Measurements from ENCODE around the gene ABCA7.

Gene ABCA7

GRCh38 chr19:1072371-1073015 is 32.6 kb downstream of the ABCA7 start:
- DNase-seq (ENCODE audit: low read depth) = no peak

GRCh38 chr19:1073063-1073955 is 33.4 kb downstream of the ABCA7 start:
- DNase-seq (ENCODE audit: low read depth) = no peak

GRCh38 chr19:1073956-1074517 is 34.1 kb downstream of the ABCA7 start:
- no peak for DNase-seq (ENCODE audit: low read depth)

GRCh38 chr19:1074544-1075283 is 34.8 kb downstream of the ABCA7 start:
- no peak for DNase-seq (ENCODE audit: low read depth)

- DNase-seq (ENCODE audit: low read depth) = no peak
These were observed 36.1 kb downstream of the ABCA7 start for GRCh38 chr19:1076046-1076386.

GRCh38 chr19:1076951-1077350 is 37.0 kb downstream of the ABCA7 start:
- no peak for DNase-seq (ENCODE audit: low read depth)

- no peak for DNase-seq (ENCODE audit: low read depth)
These were observed 39.7 kb downstream of the ABCA7 start for GRCh38 chr19:1079566-1080111.

- no peak for DNase-seq (ENCODE audit: low read depth)
These were observed 40.7 kb downstream of the ABCA7 start for GRCh38 chr19:1080360-1081161.

- DNase-seq (ENCODE audit: low read depth) = no peak
These were observed 41.6 kb downstream of the ABCA7 start for GRCh38 chr19:1081301-1082164.

- DNase-seq (ENCODE audit: low read depth) = no peak
These were observed 42.4 kb downstream of the ABCA7 start for GRCh38 chr19:1082165-1082927.

- no peak for DNase-seq (ENCODE audit: low read depth)
These were observed 43.3 kb downstream of the ABCA7 start for GRCh38 chr19:1082928-1083816.

- no peak for DNase-seq (ENCODE audit: low read depth)
These were observed 44.3 kb downstream of the ABCA7 start for GRCh38 chr19:1084024-1084868.

- no peak for DNase-seq (ENCODE audit: low read depth)
These were observed 45.2 kb downstream of the ABCA7 start for GRCh38 chr19:1085053-1085658.

GRCh38 chr19:1085676-1086442 is 46.0 kb downstream of the ABCA7 start:
- DNase-seq (ENCODE audit: low read depth) = no peak

- no peak for DNase-seq (ENCODE audit: low read depth)
These were observed 46.7 kb downstream of the ABCA7 start for GRCh38 chr19:1086613-1087012.

- no peak for DNase-seq (ENCODE audit: low read depth)
These were observed 48.0 kb downstream of the ABCA7 start for GRCh38 chr19:1087813-1088415.

Measured in fibroblast of the conjunctiva (primary cell).